Epithelial cell of proximal tubule (primary cell): Measurements from ENCODE around the gene KDF1. TPM values are rescaled to one million over a fixed set of nuclear protein-coding genes. Genes with fewer than 3 reads are reported as not detected.

ENCODE experiments used
- DNase-seq: peaks from one replicate; pipeline ENCODE4 v3.0.0-alpha.2; 2011; ENCODE audit warnings: low read depth
- H3K4me3 ChIP-seq: 2 replicates; pipeline ENCODE4 v1.5.1; 2011; ENCODE audit warnings: low read depth, mild to moderate bottlenecking, low read length
- total RNA-seq: library from RNA; depleted of rRNA; stranded (reverse); fragments of >200 nt; gene quantifications from 2 replicates; pipeline ENCODE4 v1.2.3, GENCODE V29; 2015
- TF ChIP-seq, protein P1 (sequence below): conservative IDR thresholded peaks from 2 replicates; pipeline ENCODE4 v1.5.1; 2012; ENCODE audit warnings: low read depth, mild to moderate bottlenecking, low read length

The KDF1 gene
- total RNA-seq, 1 donor from 2014 or later: 10.0 TPM

DNA sequence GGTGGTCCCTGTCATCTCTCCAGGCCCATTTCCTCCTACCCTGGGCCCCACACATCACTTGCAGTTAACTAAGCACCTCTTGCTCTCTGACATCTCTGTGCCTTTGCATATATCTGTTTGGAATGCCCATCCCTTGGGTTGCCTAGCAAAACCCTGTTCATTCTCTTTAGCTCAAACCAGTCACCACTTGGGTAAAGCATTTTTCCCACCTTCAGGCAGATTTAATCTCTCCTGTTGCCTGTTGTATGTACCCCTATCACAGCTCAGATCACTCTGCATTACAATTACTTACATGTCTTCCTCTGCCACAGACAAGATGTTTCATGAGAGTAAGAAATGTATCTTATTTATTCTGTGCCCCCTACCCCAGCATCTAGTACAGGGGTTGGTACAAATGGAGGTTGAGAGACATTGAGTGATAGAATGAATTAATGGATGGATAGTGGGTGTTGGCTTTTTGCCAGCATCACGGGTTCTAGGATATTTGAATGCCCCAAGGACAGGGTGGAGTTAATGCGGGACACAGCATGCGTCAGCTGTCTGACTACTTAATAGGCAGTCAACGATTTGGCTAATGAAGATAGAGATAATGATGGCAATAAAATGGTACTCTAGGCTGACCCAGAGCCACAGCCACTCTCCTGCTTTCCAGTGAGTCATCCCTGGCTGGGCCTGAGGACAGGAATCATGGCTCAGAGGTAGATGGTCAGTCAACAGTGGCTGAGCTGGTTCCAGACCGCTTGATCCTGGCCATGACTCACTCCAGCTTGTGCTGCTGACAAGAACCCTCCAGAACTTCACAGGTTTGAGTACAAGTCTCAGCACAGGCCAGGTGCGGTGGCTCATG, 53.0 kb downstream of the KDF1 start:
- peak; percentile 93 for DNase-seq
- TF ChIP-seq, protein P1, sequence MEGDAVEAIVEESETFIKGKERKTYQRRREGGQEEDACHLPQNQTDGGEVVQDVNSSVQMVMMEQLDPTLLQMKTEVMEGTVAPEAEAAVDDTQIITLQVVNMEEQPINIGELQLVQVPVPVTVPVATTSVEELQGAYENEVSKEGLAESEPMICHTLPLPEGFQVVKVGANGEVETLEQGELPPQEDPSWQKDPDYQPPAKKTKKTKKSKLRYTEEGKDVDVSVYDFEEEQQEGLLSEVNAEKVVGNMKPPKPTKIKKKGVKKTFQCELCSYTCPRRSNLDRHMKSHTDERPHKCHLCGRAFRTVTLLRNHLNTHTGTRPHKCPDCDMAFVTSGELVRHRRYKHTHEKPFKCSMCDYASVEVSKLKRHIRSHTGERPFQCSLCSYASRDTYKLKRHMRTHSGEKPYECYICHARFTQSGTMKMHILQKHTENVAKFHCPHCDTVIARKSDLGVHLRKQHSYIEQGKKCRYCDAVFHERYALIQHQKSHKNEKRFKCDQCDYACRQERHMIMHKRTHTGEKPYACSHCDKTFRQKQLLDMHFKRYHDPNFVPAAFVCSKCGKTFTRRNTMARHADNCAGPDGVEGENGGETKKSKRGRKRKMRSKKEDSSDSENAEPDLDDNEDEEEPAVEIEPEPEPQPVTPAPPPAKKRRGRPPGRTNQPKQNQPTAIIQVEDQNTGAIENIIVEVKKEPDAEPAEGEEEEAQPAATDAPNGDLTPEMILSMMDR: no peak
- H3K4me3 ChIP-seq: no peak overlapping the region

GRCh38 chr1:26900815-26901511, 59.3 kb downstream of the KDF1 start:
- peak overlapping the region; percentile 69 for H3K4me3 ChIP-seq
- TF ChIP-seq, protein P1: no peak
- DNase-seq: no peak

DNA sequence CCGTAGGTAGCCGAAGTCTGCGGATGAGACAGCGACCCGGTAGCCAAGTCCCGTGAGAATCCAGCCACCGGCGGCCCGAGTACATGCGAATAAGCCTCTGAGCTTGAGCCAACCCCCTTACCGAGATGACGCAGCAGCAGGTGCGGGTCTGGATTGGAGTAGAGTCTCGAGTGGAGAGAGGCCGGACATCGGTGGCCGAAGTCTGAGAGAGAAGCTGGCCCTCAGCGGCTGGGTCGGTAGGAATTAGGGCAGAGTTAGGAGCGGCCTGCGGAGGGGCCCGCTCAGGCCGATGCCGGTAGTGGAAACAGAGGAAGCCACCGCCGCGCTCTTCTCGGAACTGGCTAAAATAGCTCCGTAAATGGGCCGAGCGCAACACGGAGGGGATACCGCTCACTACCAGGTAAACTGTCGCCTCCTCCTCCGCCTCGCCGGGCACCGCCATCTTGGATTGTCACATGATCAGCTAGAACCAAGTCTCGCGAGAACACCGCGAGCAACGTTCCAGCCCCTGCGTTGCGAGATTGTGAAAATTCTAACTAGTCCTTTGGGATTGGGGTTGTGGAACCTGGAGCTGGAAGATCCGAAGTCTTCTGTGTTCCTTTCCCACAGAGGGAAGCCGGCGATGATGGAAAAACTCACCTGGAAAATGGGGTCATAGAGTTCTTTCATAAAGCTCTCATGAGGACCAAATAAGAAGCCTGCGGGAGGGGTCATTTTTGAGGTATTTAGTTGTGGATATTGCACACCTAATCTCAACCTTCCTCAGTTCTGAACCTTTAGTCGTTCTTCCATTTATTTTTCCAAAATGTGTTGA, 60.1 kb downstream of the KDF1 start, which contains the start of gene GPATCH3:
GPATCH3 (minus strand) TSS at position 467 of the 814 bp plus-strand sequence; CDS start at position 442, 25 bp downstream.
- DNase-seq: peak; percentile 75
- H3K4me3 ChIP-seq: peak within 1 kb of the TSS; percentile 69
- TF ChIP-seq, protein P1: no peak

Other genes starting within 250 kb of the KDF1 start
- 10.7 and 12.6 TPM in 2 replicates for gene PIGV, start 172.5 kb downstream of the KDF1 start, total RNA-seq
- gene ZDHHC18, start 133.8 kb downstream of the KDF1 start, total RNA-seq: 34.2 and 53.3 TPM in 2 replicates
- 213 and 239 TPM in 2 replicates for gene SFN, start 97.3 kb downstream of the KDF1 start, total RNA-seq
- 10.9 and 14.6 TPM in 2 replicates for gene GPN2, start 70.2 kb downstream of the KDF1 start, total RNA-seq
- 6.7 and 10.2 TPM in 2 replicates for gene GPATCH3, start 60.0 kb downstream of the KDF1 start, total RNA-seq
- gene NR0B2, start 46.5 kb downstream of the KDF1 start, total RNA-seq: not detected in 2 replicates
- gene NUDC, start 38.7 kb downstream of the KDF1 start, total RNA-seq: 139 and 142 TPM in 2 replicates
- gene TRNP1, start 33.2 kb upstream of the KDF1 start, total RNA-seq: 89.9 and 159 TPM in 2 replicates
- gene TENT5B, start 52.4 kb upstream of the KDF1 start, total RNA-seq: 3.9 and 14.5 TPM in 2 replicates
- gene SLC9A1, start 194.7 kb upstream of the KDF1 start, total RNA-seq: 14.8 and 21.9 TPM in 2 replicates